Retinal pigment epithelial cell (primary cell): ENCODE results near the gene POLD1.

ENCODE experiments used
- DNase-seq: peaks from one replicate; pipeline ENCODE4 v3.0.0-alpha.2; 2010; ENCODE audit warnings: low read depth
- H3K4me3 ChIP-seq: 2 replicates; pipeline ENCODE4 v1.5.1; 2011; ENCODE audit warnings: mild to moderate bottlenecking, low read length, control low read depth, moderate library complexity
- TF ChIP-seq, protein P1 (sequence below): conservative IDR thresholded peaks from 2 replicates; pipeline ENCODE4 v1.5.1; 2011; ENCODE audit warnings: low read depth, low read length, control low read depth, inconsistent platforms

POLD1 gene

GRCh38 chr19:50410109-50410508, 26.0 kb downstream of the POLD1 start:
- H3K4me3 ChIP-seq: no peak overlapping the region
- no peak for DNase-seq
- TF ChIP-seq, protein P1, sequence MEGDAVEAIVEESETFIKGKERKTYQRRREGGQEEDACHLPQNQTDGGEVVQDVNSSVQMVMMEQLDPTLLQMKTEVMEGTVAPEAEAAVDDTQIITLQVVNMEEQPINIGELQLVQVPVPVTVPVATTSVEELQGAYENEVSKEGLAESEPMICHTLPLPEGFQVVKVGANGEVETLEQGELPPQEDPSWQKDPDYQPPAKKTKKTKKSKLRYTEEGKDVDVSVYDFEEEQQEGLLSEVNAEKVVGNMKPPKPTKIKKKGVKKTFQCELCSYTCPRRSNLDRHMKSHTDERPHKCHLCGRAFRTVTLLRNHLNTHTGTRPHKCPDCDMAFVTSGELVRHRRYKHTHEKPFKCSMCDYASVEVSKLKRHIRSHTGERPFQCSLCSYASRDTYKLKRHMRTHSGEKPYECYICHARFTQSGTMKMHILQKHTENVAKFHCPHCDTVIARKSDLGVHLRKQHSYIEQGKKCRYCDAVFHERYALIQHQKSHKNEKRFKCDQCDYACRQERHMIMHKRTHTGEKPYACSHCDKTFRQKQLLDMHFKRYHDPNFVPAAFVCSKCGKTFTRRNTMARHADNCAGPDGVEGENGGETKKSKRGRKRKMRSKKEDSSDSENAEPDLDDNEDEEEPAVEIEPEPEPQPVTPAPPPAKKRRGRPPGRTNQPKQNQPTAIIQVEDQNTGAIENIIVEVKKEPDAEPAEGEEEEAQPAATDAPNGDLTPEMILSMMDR: no peak

DNA sequence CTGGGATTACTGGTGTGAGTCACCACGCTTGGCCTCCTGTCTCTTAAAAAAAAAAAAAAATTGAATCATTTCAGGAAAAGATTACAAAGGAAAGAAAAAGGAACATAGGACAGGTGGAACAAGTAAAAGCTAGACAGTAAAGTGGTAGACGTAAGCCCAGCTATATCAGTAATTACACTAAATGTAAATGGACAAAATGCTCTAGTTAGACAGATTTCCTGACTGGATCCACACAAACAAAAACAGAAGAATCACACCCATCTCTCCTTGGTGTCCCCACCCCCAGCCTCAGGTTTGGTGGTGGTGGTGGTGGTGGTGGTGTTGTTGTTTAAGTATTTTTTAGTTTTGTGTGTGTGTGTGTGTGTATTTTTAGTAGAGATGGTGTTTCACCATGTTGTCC, 28.3 kb downstream of the POLD1 start:
- no peak for DNase-seq
- TF ChIP-seq, protein P1: no peak
- H3K4me3 ChIP-seq: no peak overlapping the region

DNA sequence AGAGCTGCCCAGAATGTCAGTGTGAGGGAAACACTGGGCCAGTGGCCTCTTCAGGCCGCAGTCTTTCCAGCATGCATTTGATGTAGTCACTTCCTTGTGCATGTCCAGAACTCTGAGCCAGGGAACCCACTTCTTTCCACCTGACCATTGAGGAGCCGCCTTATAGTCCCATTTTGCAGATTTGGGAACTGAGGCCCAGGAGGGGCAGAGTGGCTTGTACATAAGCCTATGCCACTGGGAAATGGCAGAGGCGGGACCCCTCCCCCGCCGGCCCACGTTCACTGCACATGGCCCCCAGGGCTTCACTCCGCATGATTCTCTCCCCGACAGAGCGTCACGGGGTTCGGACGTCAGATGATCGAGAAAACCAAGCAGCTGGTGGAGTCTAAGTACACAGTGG, 28.9 kb downstream of the POLD1 start:
- no peak overlapping the region for H3K4me3 ChIP-seq
- TF ChIP-seq, protein P1: no peak
- no peak for DNase-seq

DNA sequence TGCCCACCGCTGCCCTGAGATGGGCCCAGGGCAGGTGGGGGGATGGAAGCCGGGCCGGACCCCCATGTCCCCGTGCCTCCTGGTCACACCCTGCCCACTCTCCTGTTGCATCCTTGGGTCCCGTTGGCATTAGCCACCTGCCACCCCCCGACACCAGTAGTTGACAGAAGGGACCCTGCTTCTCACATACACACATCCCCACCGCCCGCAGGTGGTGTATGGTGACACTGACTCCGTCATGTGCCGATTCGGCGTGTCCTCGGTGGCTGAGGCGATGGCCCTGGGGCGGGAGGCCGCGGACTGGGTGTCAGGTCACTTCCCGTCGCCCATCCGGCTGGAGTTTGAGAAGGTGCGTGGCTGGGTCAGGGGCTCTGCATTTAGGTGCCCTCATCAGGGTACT, 29.4 kb downstream of the POLD1 start:
- TF ChIP-seq, protein P1: no peak
- no peak overlapping the region for H3K4me3 ChIP-seq
- no peak for DNase-seq

- DNase-seq: no peak
- TF ChIP-seq, protein P1: peak; percentile 91
- H3K4me3 ChIP-seq: no peak overlapping the region
Measured at GRCh38 chr19:50414864-50415660, 30.9 kb downstream of the POLD1 start.

DNA sequence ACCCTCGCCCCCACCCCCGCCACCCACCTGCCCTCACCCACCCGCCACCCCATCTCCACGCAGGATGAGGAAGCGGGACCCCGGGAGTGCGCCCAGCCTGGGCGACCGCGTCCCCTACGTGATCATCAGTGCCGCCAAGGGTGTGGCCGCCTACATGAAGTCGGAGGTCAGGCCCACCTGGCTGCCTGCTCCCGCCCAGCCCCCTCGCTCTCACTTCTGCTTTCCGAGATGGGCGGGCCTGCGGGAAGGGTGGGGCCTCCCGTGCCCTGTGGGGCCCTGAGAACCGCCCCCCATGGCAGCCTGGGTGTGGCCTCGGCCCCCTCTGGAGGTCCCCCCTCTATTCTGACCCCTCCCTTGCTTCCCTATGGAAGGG, 31.5 kb downstream of the POLD1 start:
- TF ChIP-seq, protein P1: no peak
- no peak for DNase-seq
- H3K4me3 ChIP-seq: no peak overlapping the region
